Amygdala (tissue), 56 donors: Measurements from ENCODE around the gene PALMD.

ENCODE experiments used
- DNase-seq, 56 donors: peaks; one replicate each; lab custom pipeline; 2025; lab: John Stamatoyannopoulos, UW

Gene PALMD

GRCh38 chr1:99737016-99737415 lies 91.1 kb downstream of the PALMD start:
- DNase-seq = peak in 23 of 56 donors; percentile 0 to 40 (median 11)

- DNase-seq = no peak
Observed at GRCh38 chr1:99738858-99739465, 93.0 kb downstream of the PALMD start.

- no peak for DNase-seq
Observed at GRCh38 chr1:99740141-99740540, 94.2 kb downstream of the PALMD start.
